Measurements from ENCODE around the gene FGFRL1. TPM values are rescaled to one million over a fixed set of nuclear protein-coding genes. Genes with fewer than 3 reads are reported as not detected.

The FGFRL1 gene
- total and polyA plus RNA-seq, 2 of the 13 experiments (the other 11 are each of a cell fraction or from before 2014, with no cell fraction given) = 19.1 to 30.6 TPM

DNA sequence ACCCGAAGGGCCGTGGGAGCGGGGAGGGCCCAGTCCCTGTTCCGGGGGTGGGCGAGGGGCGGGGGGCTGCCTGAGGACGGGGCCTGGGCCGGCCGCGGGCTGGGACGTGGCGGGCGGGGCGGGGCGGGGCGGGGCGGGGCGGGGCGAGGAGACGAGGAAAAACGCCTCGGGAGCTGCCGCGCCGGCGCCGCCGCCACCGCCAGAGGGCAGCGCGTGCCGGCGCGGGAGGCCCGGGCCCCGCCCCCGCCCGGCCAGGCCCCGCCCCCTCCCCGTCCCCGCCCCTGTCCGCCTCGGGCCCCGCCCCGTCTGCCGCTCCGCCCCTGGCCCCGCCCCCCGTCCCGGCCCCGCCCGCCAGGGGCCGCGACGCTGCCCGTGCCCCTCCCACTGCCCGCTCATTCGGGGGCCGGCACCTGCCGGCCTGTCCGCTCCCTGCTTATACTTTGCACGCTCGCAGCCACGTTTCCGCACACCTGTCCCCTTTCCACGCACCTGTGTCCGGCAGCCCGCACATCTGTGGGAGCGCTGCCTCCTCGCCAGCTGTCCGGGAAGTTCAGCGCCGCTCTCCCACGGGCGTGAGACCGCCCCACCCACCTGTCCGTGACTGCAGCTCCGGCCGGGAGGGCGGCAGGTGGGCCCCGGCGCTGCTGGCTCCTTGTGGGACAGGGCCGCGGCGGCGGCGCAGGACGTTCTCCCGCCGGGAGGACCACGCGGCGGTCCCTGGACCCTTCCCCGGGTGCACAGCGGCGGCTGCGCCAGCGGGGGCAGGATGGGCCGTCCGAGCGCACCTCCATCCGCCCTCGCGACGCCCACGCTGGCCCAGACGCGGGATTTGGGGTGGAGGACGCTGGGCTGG, 1.7 kb upstream of the FGFRL1 start (continued):
- TF ChIP-seq, protein P1, sequence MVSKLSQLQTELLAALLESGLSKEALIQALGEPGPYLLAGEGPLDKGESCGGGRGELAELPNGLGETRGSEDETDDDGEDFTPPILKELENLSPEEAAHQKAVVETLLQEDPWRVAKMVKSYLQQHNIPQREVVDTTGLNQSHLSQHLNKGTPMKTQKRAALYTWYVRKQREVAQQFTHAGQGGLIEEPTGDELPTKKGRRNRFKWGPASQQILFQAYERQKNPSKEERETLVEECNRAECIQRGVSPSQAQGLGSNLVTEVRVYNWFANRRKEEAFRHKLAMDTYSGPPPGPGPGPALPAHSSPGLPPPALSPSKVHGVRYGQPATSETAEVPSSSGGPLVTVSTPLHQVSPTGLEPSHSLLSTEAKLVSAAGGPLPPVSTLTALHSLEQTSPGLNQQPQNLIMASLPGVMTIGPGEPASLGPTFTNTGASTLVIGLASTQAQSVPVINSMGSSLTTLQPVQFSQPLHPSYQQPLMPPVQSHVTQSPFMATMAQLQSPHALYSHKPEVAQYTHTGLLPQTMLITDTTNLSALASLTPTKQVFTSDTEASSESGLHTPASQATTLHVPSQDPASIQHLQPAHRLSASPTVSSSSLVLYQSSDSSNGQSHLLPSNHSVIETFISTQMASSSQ (IDR thresholded peaks at IDR 0.05; ENCODE audit: low read depth) = no peak
- TF ChIP-seq, protein P1 (CRISPR knock-in tag; IDR thresholded peaks at IDR 0.05; ENCODE audit: borderline replicate concordance) = no peak
- TF ChIP-seq SP2 (CRISPR knock-in tag; IDR thresholded peaks at IDR 0.05) = no peak
- no peak for TF ChIP-seq GABPB1 (CRISPR knock-in tag; IDR thresholded peaks at IDR 0.05)
- TF ChIP-seq ZNF205 (CRISPR knock-in tag; IDR thresholded peaks at IDR 0.05) = no peak
- no peak for TF ChIP-seq CHCHD3 (CRISPR knock-in tag; IDR thresholded peaks at IDR 0.05)
- no peak for TF ChIP-seq NR2C2 (CRISPR knock-in tag; IDR thresholded peaks at IDR 0.05; ENCODE audit: borderline replicate concordance)
- TF ChIP-seq ATM (IDR thresholded peaks at IDR 0.05; ENCODE audit: borderline replicate concordance) = no peak
- TF ChIP-seq, protein P2, sequence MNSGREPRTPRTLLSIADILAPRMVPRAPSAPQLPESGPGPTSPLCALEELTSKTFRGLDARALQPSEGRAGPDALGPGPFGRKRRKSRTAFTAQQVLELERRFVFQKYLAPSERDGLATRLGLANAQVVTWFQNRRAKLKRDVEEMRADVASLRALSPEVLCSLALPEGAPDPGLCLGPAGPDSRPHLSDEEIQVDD (CRISPR knock-in tag; IDR thresholded peaks at IDR 0.05; ENCODE audit: borderline replicate concordance) = no peak
- no peak for TF ChIP-seq ZNF619 (CRISPR knock-in tag; IDR thresholded peaks at IDR 0.05)
- TF ChIP-seq TARDBP (CRISPR knock-in tag; IDR thresholded peaks at IDR 0.05) = no peak
- no peak for TF ChIP-seq KLF6 (CRISPR knock-in tag; IDR thresholded peaks at IDR 0.05)
- no peak for TF ChIP-seq NCOR1 (IDR thresholded peaks at IDR 0.05; ENCODE audit: borderline replicate concordance, low read length)
- TF ChIP-seq, protein P3, sequence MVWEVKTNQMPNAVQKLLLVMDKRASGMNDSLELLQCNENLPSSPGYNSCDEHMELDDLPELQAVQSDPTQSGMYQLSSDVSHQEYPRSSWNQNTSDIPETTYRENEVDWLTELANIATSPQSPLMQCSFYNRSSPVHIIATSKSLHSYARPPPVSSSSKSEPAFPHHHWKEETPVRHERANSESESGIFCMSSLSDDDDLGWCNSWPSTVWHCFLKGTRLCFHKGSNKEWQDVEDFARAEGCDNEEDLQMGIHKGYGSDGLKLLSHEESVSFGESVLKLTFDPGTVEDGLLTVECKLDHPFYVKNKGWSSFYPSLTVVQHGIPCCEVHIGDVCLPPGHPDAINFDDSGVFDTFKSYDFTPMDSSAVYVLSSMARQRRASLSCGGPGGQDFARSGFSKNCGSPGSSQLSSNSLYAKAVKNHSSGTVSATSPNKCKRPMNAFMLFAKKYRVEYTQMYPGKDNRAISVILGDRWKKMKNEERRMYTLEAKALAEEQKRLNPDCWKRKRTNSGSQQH (CRISPR knock-in tag; IDR thresholded peaks at IDR 0.05; ENCODE audit: low read depth) = no peak
- no peak for TF ChIP-seq ZNF616 (CRISPR knock-in tag; IDR thresholded peaks at IDR 0.05; ENCODE audit: low read depth)
- no peak for TF ChIP-seq TRIM24 (CRISPR knock-in tag; IDR thresholded peaks at IDR 0.05)
- TF ChIP-seq, protein P4, sequence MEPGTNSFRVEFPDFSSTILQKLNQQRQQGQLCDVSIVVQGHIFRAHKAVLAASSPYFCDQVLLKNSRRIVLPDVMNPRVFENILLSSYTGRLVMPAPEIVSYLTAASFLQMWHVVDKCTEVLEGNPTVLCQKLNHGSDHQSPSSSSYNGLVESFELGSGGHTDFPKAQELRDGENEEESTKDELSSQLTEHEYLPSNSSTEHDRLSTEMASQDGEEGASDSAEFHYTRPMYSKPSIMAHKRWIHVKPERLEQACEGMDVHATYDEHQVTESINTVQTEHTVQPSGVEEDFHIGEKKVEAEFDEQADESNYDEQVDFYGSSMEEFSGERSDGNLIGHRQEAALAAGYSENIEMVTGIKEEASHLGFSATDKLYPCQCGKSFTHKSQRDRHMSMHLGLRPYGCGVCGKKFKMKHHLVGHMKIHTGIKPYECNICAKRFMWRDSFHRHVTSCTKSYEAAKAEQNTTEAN (CRISPR knock-in tag; conservative IDR thresholded peaks at IDR 0.05) = no peak
- TF ChIP-seq SKI (IDR thresholded peaks at IDR 0.05; ENCODE audit: partially characterized antibody) = peak; percentile 27
- TF ChIP-seq, protein P5, sequence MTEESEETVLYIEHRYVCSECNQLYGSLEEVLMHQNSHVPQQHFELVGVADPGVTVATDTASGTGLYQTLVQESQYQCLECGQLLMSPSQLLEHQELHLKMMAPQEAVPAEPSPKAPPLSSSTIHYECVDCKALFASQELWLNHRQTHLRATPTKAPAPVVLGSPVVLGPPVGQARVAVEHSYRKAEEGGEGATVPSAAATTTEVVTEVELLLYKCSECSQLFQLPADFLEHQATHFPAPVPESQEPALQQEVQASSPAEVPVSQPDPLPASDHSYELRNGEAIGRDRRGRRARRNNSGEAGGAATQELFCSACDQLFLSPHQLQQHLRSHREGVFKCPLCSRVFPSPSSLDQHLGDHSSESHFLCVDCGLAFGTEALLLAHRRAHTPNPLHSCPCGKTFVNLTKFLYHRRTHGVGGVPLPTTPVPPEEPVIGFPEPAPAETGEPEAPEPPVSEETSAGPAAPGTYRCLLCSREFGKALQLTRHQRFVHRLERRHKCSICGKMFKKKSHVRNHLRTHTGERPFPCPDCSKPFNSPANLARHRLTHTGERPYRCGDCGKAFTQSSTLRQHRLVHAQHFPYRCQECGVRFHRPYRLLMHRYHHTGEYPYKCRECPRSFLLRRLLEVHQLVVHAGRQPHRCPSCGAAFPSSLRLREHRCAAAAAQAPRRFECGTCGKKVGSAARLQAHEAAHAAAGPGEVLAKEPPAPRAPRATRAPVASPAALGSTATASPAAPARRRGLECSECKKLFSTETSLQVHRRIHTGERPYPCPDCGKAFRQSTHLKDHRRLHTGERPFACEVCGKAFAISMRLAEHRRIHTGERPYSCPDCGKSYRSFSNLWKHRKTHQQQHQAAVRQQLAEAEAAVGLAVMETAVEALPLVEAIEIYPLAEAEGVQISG (CRISPR knock-in tag; IDR thresholded peaks at IDR 0.05) = 0 out of 2 replicates have a peak, but pooled peaks have one; percentile 11
- TF ChIP-seq TOPORS (CRISPR knock-in tag; IDR thresholded peaks at IDR 0.05) = 0 out of 2 replicates have a peak, but pooled peaks have one; percentile 48

All from HepG2 (cell line).